Mesendoderm (in vitro differentiated cells): ENCODE results near the gene EEPD1.

Experiments used
- DNase-seq: peaks from one replicate; pipeline ENCODE4 v3.0.0; 2013
- H2AK5ac ChIP-seq: 2 replicates; pipeline ENCODE4 v1.6.1; 2013; ENCODE audit warnings: low read length, inconsistent platforms
- H2BK120ac ChIP-seq: 2 replicates; pipeline ENCODE4 v1.6.1; 2013; ENCODE audit warnings: low read depth, mild to moderate bottlenecking, low read length, moderate library complexity, mixed read lengths
- H2BK15ac ChIP-seq: replicated peaks from 2 replicates; pipeline ENCODE4 v1.6.1; 2013; ENCODE audit warnings: low read depth, mild to moderate bottlenecking, moderate library complexity
- H2BK5ac ChIP-seq: 2 replicates; pipeline ENCODE4 v1.6.1; 2013; ENCODE audit warnings: low read length, inconsistent platforms
- H3K18ac ChIP-seq: 2 replicates; pipeline ENCODE4 v1.6.1; 2013; ENCODE audit warnings: mild to moderate bottlenecking, low read length, mixed read lengths
- H3K23ac ChIP-seq: one replicate; pipeline ENCODE4 v1.6.1; 2013; ENCODE audit warnings: low read length
- H3K27ac ChIP-seq: 2 replicates; pipeline ENCODE4 v1.5.1; 2013; ENCODE audit warnings: low read depth, mild to moderate bottlenecking, inconsistent platforms, low read length, moderate library complexity
- H3K27me3 ChIP-seq: 2 replicates; pipeline ENCODE4 v1.6.1; 2013; ENCODE audit warnings: low read length, control low read depth, mild to moderate bottlenecking, inconsistent platforms; ENCODE audit not compliant: insufficient read depth, poor library complexity
- H3K36me3 ChIP-seq: 2 replicates; pipeline ENCODE4 v1.6.1; 2013; ENCODE audit warnings: low read length, inconsistent platforms; ENCODE audit not compliant: control insufficient read depth, insufficient read depth
- H3K4ac ChIP-seq: one replicate; pipeline ENCODE4 v1.6.1; 2013; ENCODE audit warnings: low read depth, mild to moderate bottlenecking, low read length, moderate library complexity
- H3K4me1 ChIP-seq: 2 replicates; pipeline ENCODE4 v1.6.1; 2013; ENCODE audit warnings: low read depth, low read length, inconsistent platforms; ENCODE audit not compliant: control insufficient read depth
- H3K4me2 ChIP-seq: 2 replicates; pipeline ENCODE4 v1.6.1; 2013; ENCODE audit warnings: low read length
- H3K4me3 ChIP-seq: 2 replicates; pipeline ENCODE4 v1.5.1; 2013; ENCODE audit warnings: mild to moderate bottlenecking, low read length
- H3K56ac ChIP-seq: one replicate; pipeline ENCODE4 v1.6.1; 2013; ENCODE audit warnings: low read length
- H3K79me1 ChIP-seq: 2 replicates; pipeline ENCODE4 v1.6.1; 2013; ENCODE audit warnings: low read length, inconsistent platforms
- H3K79me2 ChIP-seq: 2 replicates; pipeline ENCODE4 v1.6.1; 2013; ENCODE audit warnings: mild to moderate bottlenecking, low read length; ENCODE audit not compliant: control insufficient read depth, insufficient read depth
- H3K9ac ChIP-seq: 2 replicates; pipeline ENCODE4 v1.6.1; 2013; ENCODE audit warnings: low read length, inconsistent platforms
- H4K5ac ChIP-seq: one replicate; pipeline ENCODE4 v1.6.1; 2013; ENCODE audit warnings: low read length
- H4K8ac ChIP-seq: one replicate; pipeline ENCODE4 v1.6.1; 2013; ENCODE audit warnings: low read depth, mild to moderate bottlenecking, control low read depth, low read length, moderate library complexity
- WGBS: extraction: QIAGEN DNeasy Blood & Tissue Kit; methylation state at CpG from one replicate; pipeline ENCODE4 v1.1.7; 2013; ENCODE audit warnings: low lambda C conversion rate, missing lambda C conversion rate; ENCODE audit not compliant: insufficient coverage; ENCODE audit errors: extremely low coverage; 5-methylcytosine and 5-hydroxymethylcytosine counted together

EEPD1 gene

DNA sequence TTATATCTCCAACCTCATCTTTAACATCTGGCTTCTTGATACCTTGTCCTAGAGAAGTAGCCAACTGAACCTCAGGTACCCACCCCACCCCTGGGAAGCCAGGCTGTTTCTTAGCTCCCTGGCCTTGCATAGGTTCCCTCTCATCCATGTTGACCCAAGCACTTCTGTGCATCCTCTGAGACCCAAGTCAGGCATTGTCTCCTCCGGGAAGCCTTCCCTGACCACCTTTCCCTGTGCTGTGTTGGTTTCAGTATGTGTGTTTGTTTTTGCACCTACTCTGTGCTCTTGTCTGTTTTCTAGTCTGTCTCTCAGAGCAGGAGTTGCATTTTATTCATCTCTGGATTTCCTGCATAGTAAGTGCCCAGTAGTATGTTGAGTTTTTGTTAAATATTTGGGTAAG lies 143.2 kb downstream of the EEPD1 start:
- Histone ChIP-seq H3K27me3 (no peaks in the 10 kb centered on the region), H2BK120ac (no peak overlapping the region), H3K27ac (no peak overlapping the region), H2BK5ac (no peak overlapping the region), H3K4me1 (peaks cover 4% of the 10 kb centered on the region), H3K23ac (no peak overlapping the region), H3K4ac (no peak overlapping the region), H3K36me3 (no peaks in the 10 kb centered on the region), H3K79me1 (no peaks in the 10 kb centered on the region), H4K8ac (no peak overlapping the region), H3K4me2 (no peak overlapping the region), H3K56ac (no peak overlapping the region), H2BK15ac (no peak overlapping the region), H3K9ac (no peak overlapping the region), H3K79me2 (no peaks in the 10 kb centered on the region), H4K5ac (no peak overlapping the region), H3K18ac (no peak overlapping the region), H3K4me3 (no peak overlapping the region), H2AK5ac (no peak overlapping the region)
- no peak for DNase-seq
- no CpG with 5 or more reads among the region's 1 CpG for WGBS

DNA sequence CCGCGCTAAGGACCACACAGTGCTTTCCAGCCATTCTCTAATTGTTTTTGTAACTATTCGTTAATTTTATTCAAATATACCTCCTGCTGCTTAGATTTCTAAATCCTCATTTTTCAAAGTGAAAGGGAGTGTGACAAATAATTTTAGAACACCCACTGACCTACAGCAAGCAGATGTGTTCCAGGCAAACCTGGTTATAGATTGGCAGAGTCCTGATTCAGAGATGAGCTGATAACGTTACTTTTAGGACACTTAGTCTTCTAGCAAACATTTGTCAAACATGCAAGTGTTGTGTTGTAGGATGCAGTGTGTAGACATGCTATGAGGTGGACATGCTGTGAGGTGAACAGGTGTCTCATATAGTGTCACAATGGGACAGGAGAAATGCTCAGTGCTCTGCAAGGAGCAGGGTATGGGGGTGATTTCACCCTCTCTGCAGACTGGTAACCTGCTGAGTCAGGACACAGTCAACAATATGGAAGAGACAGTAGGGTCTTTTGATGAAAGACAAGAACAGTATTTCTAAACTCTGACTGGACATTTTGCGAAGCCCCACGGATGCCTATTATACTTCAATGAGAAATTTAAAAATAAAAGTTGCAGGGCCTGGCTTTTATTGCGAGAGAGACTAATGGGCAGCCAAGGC lies 144.4 kb downstream of the EEPD1 start:
- Histone ChIP-seq H3K18ac (no peak overlapping the region), H3K79me2 (no peaks in the 10 kb centered on the region), H3K27me3 (no peaks in the 10 kb centered on the region), H3K4me2 (no peak overlapping the region), H3K27ac (no peak overlapping the region), H3K4me3 (no peak overlapping the region), H3K79me1 (no peaks in the 10 kb centered on the region), H2BK15ac (no peak overlapping the region), H2BK5ac (no peak overlapping the region), H3K4ac (no peak overlapping the region), H4K5ac (no peak overlapping the region), H2AK5ac (no peak overlapping the region), H2BK120ac (no peak overlapping the region), H3K36me3 (no peaks in the 10 kb centered on the region), H3K23ac (no peak overlapping the region), H3K4me1 (peaks cover 6% of the 10 kb centered on the region), H3K9ac (no peak overlapping the region), H4K8ac (no peak overlapping the region), H3K56ac (no peak overlapping the region)
- no CpG with 5 or more reads among the region's 7 CpGs for WGBS
- no peak for DNase-seq

DNA sequence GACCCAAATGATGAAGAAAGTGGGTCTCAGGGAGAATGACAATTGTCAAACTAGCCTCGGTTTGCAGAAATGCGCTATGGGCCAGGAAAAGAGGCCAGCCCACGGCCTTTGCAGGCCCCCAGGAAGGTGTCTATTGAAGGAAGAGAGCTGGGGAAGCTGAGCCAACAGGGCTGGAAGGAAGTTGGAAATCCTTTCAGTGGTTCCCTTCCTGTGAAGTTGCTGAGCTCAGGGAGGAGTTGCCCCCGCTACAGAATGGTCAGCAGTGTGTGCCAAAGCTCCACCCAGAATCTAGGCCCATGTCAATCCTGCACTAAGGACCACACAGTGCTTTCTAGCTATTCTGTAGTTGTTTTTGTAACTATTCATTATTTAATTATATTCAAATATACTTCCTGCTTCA lies 145.1 kb downstream of the EEPD1 start:
- Histone ChIP-seq H3K18ac (no peak overlapping the region), H3K27me3 (no peaks in the 10 kb centered on the region), H2BK15ac (no peak overlapping the region), H3K4me3 (no peak overlapping the region), H2AK5ac (no peak overlapping the region), H4K5ac (no peak overlapping the region), H3K9ac (no peak overlapping the region), H3K4me2 (no peak overlapping the region), H3K4ac (no peak overlapping the region), H3K36me3 (no peaks in the 10 kb centered on the region), H3K56ac (no peak overlapping the region), H3K79me1 (no peaks in the 10 kb centered on the region), H2BK5ac (no peak overlapping the region), H3K23ac (no peak overlapping the region), H2BK120ac (no peak overlapping the region), H4K8ac (no peak overlapping the region), H3K79me2 (no peaks in the 10 kb centered on the region), H3K4me1 (peaks cover 6% of the 10 kb centered on the region), H3K27ac (no peak overlapping the region)
- DNase-seq: no peak
- WGBS: no CpG with 5 or more reads among the region's 4 CpGs

DNA sequence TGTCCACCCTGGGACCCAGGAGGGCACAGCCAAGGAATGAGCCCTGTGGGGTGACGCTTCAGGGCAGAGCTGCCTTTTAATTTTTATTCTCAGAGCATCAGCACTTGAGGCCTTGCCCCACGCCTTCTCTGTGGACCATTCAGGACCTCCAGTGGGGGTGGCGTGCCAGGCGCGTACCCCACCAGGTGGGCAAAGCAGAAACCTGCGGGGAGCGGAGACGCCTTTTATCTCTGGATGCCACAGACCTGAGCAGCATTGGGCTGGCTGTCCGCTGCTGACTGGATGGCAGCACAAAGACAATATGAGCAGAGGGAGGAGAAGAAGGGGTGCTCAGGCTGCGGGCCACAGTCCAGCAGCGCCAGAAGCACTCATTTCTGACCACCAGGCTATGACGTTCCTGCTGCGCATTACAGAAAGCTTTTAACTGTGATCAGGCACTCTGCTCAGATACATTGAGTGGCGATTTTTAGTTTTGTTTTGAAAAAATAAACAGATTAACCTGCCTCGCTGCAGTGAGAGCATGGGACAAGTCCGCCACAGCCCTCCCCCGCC lies 146.2 kb downstream of the EEPD1 start:
- H2BK5ac ChIP-seq: no peak overlapping the region
- H3K4me2 ChIP-seq: no peak overlapping the region
- no peak overlapping the region for H3K27ac ChIP-seq
- no peak for DNase-seq
- no peak overlapping the region for H4K5ac ChIP-seq
- no CpG with 5 or more reads among the region's 17 CpGs for WGBS
- peaks cover 6% of the 10 kb centered on the region for H3K4me1 ChIP-seq
- no peak overlapping the region for H3K4ac ChIP-seq
- H2BK120ac ChIP-seq: no peak overlapping the region
- H2BK15ac ChIP-seq: no peak overlapping the region
- H3K27me3 ChIP-seq: no peaks in the 10 kb centered on the region
- H2AK5ac ChIP-seq: no peak overlapping the region
- H3K36me3 ChIP-seq: no peaks in the 10 kb centered on the region
- no peak overlapping the region for H3K4me3 ChIP-seq
- H3K79me2 ChIP-seq: no peaks in the 10 kb centered on the region
- H3K79me1 ChIP-seq: no peaks in the 10 kb centered on the region
- no peak overlapping the region for H3K18ac ChIP-seq
- H3K9ac ChIP-seq: no peak overlapping the region
- H3K56ac ChIP-seq: no peak overlapping the region
- no peak overlapping the region for H4K8ac ChIP-seq
- no peak overlapping the region for H3K23ac ChIP-seq

DNA sequence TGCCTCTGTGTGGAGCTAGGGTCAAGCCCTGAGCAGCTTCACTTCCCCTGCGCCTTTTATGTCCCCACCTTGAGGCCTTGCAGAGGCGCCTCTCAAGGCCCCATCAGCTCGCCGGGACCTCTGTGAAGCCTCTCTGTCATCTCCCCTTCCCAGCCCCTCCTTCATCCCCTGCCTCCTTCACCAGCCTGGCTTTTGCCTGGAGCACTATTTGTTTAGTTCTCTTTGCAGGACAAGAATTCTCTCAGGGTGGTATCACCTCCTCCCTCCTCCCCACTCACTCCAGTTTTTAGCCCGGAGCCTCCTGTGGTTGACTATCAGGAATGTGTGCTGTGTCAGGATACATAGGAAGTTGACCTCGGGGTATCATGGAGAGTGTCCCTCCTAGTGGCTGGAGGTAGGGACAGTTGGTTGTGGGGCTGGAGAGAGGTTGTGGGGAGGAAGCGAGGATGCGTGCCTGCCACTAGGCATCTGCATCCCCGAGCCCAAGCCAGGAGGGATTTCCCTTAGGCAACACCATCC lies 146.8 kb downstream of the EEPD1 start:
- H3K4ac ChIP-seq: no peak overlapping the region
- no peaks in the 10 kb centered on the region for H3K79me2 ChIP-seq
- peak overlapping the region; percentile 4 for H3K56ac ChIP-seq
- DNase-seq: peak; percentile 96
- no peak overlapping the region for H4K5ac ChIP-seq
- no CpG with 5 or more reads among the region's 9 CpGs for WGBS
- no peak overlapping the region for H3K18ac ChIP-seq
- H3K4me2 ChIP-seq: no peak overlapping the region
- H3K27me3 ChIP-seq: no peaks in the 10 kb centered on the region
- H2BK120ac ChIP-seq: no peak overlapping the region
- no peak overlapping the region for H4K8ac ChIP-seq
- H3K4me1 ChIP-seq: peaks cover 6% of the 10 kb centered on the region
- H3K9ac ChIP-seq: no peak overlapping the region
- no peak overlapping the region for H3K27ac ChIP-seq
- H2BK5ac ChIP-seq: no peak overlapping the region
- no peak overlapping the region for H3K4me3 ChIP-seq
- no peak overlapping the region for H2BK15ac ChIP-seq
- no peaks in the 10 kb centered on the region for H3K36me3 ChIP-seq
- no peak overlapping the region for H2AK5ac ChIP-seq
- H3K79me1 ChIP-seq: no peaks in the 10 kb centered on the region
- no peak overlapping the region for H3K23ac ChIP-seq
